Posterior vena cava (tissue), 2 donors: ENCODE measurements around the gene ARX. TPM values are rescaled to one million over a fixed set of nuclear protein-coding genes. Genes with fewer than 3 reads are reported as not detected.

Source experiments
- DNase-seq: peaks from one replicate; pipeline ENCODE4 v3.0.0-alpha.2; 2020; ENCODE audit warnings: low spot score
- intact Hi-C, 2 donors: fragments of 100-400 bp; cut with DNase I; formaldehyde crosslinking; loops; one replicate each; pipeline versions ENCODE4 v1.14.1 to v1.14.2; 2022 to 2023
- total RNA-seq, 2 donors: library from RNA; stranded (reverse); fragmentation: NEBNext Ultra II Directional; extraction: Animal tissue kit (Norgen Biotek cat#: 25700); gene quantifications; one replicate each; pipeline ENCODE4 v1.2.1, GENCODE V29; 2021
- donor health status: DM: yes; HTN: yes; CAD: no.
- donor health status: DM: yes; HTN: yes; CAD: no.

ARX gene
- total RNA-seq, 2 donors from 2014 or later: not detected

- DNase-seq: no peak
- intact Hi-C loops: no loop called here
These were observed 11.7 kb downstream of the ARX start for GRCh38 chrX:25004040-25004439.

GRCh38 chrX:25003066-25003849, 12.5 kb downstream of the ARX start:
- intact Hi-C loops: no loop called here
- DNase-seq: no peak

- no peak for DNase-seq
- intact Hi-C loops: no loop called here
These were observed 13.1 kb downstream of the ARX start for GRCh38 chrX:25002661-25003020.

- intact Hi-C loops: no loop called here
- no peak for DNase-seq
These were observed 13.7 kb downstream of the ARX start for GRCh38 chrX:25001808-25002660.

- no peak for DNase-seq
- intact Hi-C loops: loop anchor here in 1 of 2 donors (5.0 kb wide), 1 partner anchor 1722 kb away; no protein-coding TSS in a partner anchor
These were observed 16.3 kb downstream of the ARX start for GRCh38 chrX:24999511-24999910.

- no peak for DNase-seq
- intact Hi-C loops: loop anchor here in 1 of 2 donors (5.0 kb wide), 1 partner anchor 1719 kb away; no protein-coding TSS in a partner anchor
These were observed 19.6 kb downstream of the ARX start for GRCh38 chrX:24996096-24996709.

GRCh38 chrX:24993879-24994278, 21.9 kb downstream of the ARX start:
- DNase-seq: no peak
- intact Hi-C loops: loop anchor here in 1 of 2 donors (5.0 kb wide), 1 partner anchor 732 kb away; no protein-coding TSS in a partner anchor

GRCh38 chrX:24990535-24990934, 25.2 kb downstream of the ARX start:
- DNase-seq: no peak
- intact Hi-C loops: loop anchor here in 1 of 2 donors (5.0 kb wide), 1 partner anchor 728 kb away; no protein-coding TSS in a partner anchor

GRCh38 chrX:24988314-24988713, 27.5 kb downstream of the ARX start:
- intact Hi-C loops: no loop called here
- no peak for DNase-seq

- intact Hi-C loops: no loop called here
- no peak for DNase-seq
These were observed 28.0 kb downstream of the ARX start for GRCh38 chrX:24987731-24988130.

GRCh38 chrX:24985120-24985519, 30.6 kb downstream of the ARX start:
- no peak for DNase-seq
- intact Hi-C loops: loop anchor here in 1 of 2 donors (2.0 kb wide), 1 partner anchor 36 kb away; no protein-coding TSS in a partner anchor

- no peak for DNase-seq
These were observed 31.8 kb downstream of the ARX start for GRCh38 chrX:24983931-24984330.

GRCh38 chrX:24982306-24982965, 33.3 kb downstream of the ARX start:
- no peak for DNase-seq
- intact Hi-C loops: no loop called here

More at GRCh38 chrX:24983931-24984330, 31.8 kb downstream of the ARX start:
- intact Hi-C loops: loop anchor here in 1 of 2 donors (2.0 kb wide), 1 partner anchor 35 kb away; no protein-coding TSS in a partner anchor

GRCh38 chrX:24981030-24981429, 34.7 kb downstream of the ARX start:
- intact Hi-C loops: no loop called here
- no peak for DNase-seq

- intact Hi-C loops: no loop called here
- no peak for DNase-seq
These were observed 36.7 kb downstream of the ARX start for GRCh38 chrX:24979081-24979480.

- no peak for DNase-seq
- intact Hi-C loops: no loop called here
These were observed 46.0 kb downstream of the ARX start for GRCh38 chrX:24969812-24970211.

GRCh38 chrX:24965372-24965771, 50.4 kb downstream of the ARX start:
- intact Hi-C loops: no loop called here
- no peak for DNase-seq

- DNase-seq: no peak
- intact Hi-C loops: no loop called here
These were observed 51.9 kb downstream of the ARX start for GRCh38 chrX:24963823-24964222.

- no peak for DNase-seq
- intact Hi-C loops: no loop called here
These were observed 54.0 kb downstream of the ARX start for GRCh38 chrX:24961809-24962208.
